ENCODE results near the gene ALPG.
"Not testable (repeated sequence)": the region's sequence is repeated elsewhere in the genome, so short reads cannot be mapped to it uniquely, and the experiment has no call there.

Gene ALPG

DNA sequence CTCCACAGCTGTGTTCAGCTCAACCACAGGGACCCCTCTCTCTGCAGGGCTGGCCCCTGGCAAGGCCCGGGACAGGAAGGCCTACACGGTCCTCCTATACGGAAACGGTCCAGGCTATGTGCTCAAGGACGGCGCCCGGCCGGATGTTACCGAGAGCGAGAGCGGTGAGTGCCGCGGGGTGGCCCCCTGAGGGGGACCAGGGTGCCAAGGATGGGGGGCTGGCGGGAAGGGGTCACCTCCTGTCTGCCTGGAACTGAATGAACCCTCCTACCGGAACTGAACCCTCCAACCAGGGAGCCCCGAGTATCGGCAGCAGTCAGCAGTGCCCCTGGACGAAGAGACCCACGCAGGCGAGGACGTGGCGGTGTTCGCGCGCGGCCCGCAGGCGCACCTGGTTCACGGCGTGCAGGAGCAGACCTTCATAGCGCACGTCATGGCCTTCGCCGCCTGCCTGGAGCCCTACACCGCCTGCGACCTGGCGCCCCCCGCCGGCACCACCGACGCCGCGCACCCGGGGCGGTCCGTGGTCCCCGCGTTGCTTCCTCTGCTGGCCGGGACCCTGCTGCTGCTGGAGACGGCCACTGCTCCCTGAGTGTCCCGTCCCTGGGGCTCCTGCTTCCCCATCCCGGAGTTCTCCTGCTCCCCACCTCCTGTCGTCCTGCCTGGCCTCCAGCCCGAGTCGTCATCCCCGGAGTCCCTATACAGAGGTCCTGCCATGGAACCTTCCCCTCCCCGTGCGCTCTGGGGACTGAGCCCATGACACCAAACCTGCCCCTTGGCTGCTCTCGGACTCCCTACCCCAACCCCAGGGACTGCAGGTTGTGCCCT lies 25.2 kb upstream of the ALPG start:
- not testable (repeated sequence) for H3K79me2 ChIP-seq (ENCODE audit: insufficient read depth, low read length); H3K27ac ChIP-seq (ENCODE audit: low read depth, low read length); H3K9me2 ChIP-seq (replicated peaks; ENCODE audit: insufficient read depth, low read length); H3K4me2 ChIP-seq (ENCODE audit: low read depth, low read length, poor library complexity, severe bottlenecking); H3K27me3 ChIP-seq (ENCODE audit: low read length); H3K9me3 ChIP-seq (ENCODE audit: insufficient read depth, low read length); H3F3A ChIP-seq (ENCODE audit: insufficient read depth); H4K20me1 ChIP-seq (ENCODE audit: low read depth, low read length); H3K4me3 ChIP-seq (ENCODE audit: insufficient read depth, low read length, poor library complexity, severe bottlenecking); H2AFZ ChIP-seq (ENCODE audit: low read depth, low read length, severe bottlenecking); H3K9ac ChIP-seq (ENCODE audit: low read length); H3K36me3 ChIP-seq (ENCODE audit: low read length)

- Histone ChIP-seq H3K9me2 (replicated peaks; ENCODE audit: insufficient read depth, low read length) (no peaks in the 10 kb centered on the region), H3K9me3 (ENCODE audit: insufficient read depth, low read length) (no peaks in the 10 kb centered on the region), H3K27ac (ENCODE audit: low read depth, low read length) (no peak overlapping the region), H3K36me3 (ENCODE audit: low read length) (no peaks in the 10 kb centered on the region), H4K20me1 (ENCODE audit: low read depth, low read length) (no peaks in the 10 kb centered on the region), H3K4me2 (ENCODE audit: low read depth, low read length, poor library complexity, severe bottlenecking) (no peak overlapping the region), H2AFZ (ENCODE audit: low read depth, low read length, severe bottlenecking) (no peak overlapping the region), H3K27me3 (ENCODE audit: low read length) (no peaks in the 10 kb centered on the region), H3K9ac (ENCODE audit: low read length) (no peak overlapping the region), H3K79me2 (ENCODE audit: insufficient read depth, low read length) (no peaks in the 10 kb centered on the region), H3F3A (ENCODE audit: insufficient read depth) (no peaks in the 10 kb centered on the region), H3K4me3 (ENCODE audit: insufficient read depth, low read length, poor library complexity, severe bottlenecking) (no peak overlapping the region)
- TF ChIP-seq CTCF (IDR thresholded peaks at IDR 0.05; ENCODE audit: insufficient read depth, low read length, poor library complexity, severe bottlenecking) (no peak), EZH2phosphoT487 (conservative IDR thresholded peaks at IDR 0.05; ENCODE audit: low read length) (no peak)
Measured at GRCh38 chr2:232382331-232383225, 24.1 kb upstream of the ALPG start.

- H3K4me3 ChIP-seq (ENCODE audit: insufficient read depth, low read length, poor library complexity, severe bottlenecking), result no peak overlapping the region
- TF ChIP-seq EZH2phosphoT487 (conservative IDR thresholded peaks at IDR 0.05; ENCODE audit: low read length), result no peak
- TF ChIP-seq CTCF (IDR thresholded peaks at IDR 0.05; ENCODE audit: insufficient read depth, low read length, poor library complexity, severe bottlenecking), result no peak
- H3K9me2 ChIP-seq (replicated peaks; ENCODE audit: insufficient read depth, low read length), result no peaks in the 10 kb centered on the region
- H2AFZ ChIP-seq (ENCODE audit: low read depth, low read length, severe bottlenecking), result no peak overlapping the region
- H3K27me3 ChIP-seq (ENCODE audit: low read length), result no peaks in the 10 kb centered on the region
- no peaks in the 10 kb centered on the region for H3K9me3 ChIP-seq (ENCODE audit: insufficient read depth, low read length)
- H4K20me1 ChIP-seq (ENCODE audit: low read depth, low read length), result no peaks in the 10 kb centered on the region
- no peak overlapping the region for H3K27ac ChIP-seq (ENCODE audit: low read depth, low read length)
- H3K9ac ChIP-seq (ENCODE audit: low read length), result no peak overlapping the region
- H3K36me3 ChIP-seq (ENCODE audit: low read length), result no peaks in the 10 kb centered on the region
- H3K4me2 ChIP-seq (ENCODE audit: low read depth, low read length, poor library complexity, severe bottlenecking), result no peak overlapping the region
- no peaks in the 10 kb centered on the region for H3K79me2 ChIP-seq (ENCODE audit: insufficient read depth, low read length)
- H3F3A ChIP-seq (ENCODE audit: insufficient read depth), result no peaks in the 10 kb centered on the region
Measured at GRCh38 chr2:232384466-232384865, 22.2 kb upstream of the ALPG start.

- H3K4me2 ChIP-seq (ENCODE audit: low read depth, low read length, poor library complexity, severe bottlenecking); H3K27ac ChIP-seq (ENCODE audit: low read depth, low read length); H3K27me3 ChIP-seq (ENCODE audit: low read length): not testable (repeated sequence)
Measured at GRCh38 chr2:232385058-232385457, 21.6 kb upstream of the ALPG start.

More at GRCh38 chr2:232385058-232385457, 21.6 kb upstream of the ALPG start:
- H4K20me1 ChIP-seq (ENCODE audit: low read depth, low read length); H2AFZ ChIP-seq (ENCODE audit: low read depth, low read length, severe bottlenecking); H3K9me2 ChIP-seq (replicated peaks; ENCODE audit: insufficient read depth, low read length); H3K79me2 ChIP-seq (ENCODE audit: insufficient read depth, low read length); H3K9ac ChIP-seq (ENCODE audit: low read length); H3K9me3 ChIP-seq (ENCODE audit: insufficient read depth, low read length); H3K36me3 ChIP-seq (ENCODE audit: low read length); H3F3A ChIP-seq (ENCODE audit: insufficient read depth); H3K4me3 ChIP-seq (ENCODE audit: insufficient read depth, low read length, poor library complexity, severe bottlenecking): not testable (repeated sequence)
